K562 treated with DMSO at 1 percent for 48 hours (cell line): ENCODE data around the gene TRIM27. TPM values are rescaled to one million over a fixed set of nuclear protein-coding genes. Genes with fewer than 3 reads are reported as not detected.

Experiments used
- total RNA-seq: library from RNA; unstranded; fragments of 300-600 nt; gene quantifications from 2 replicates; pipeline ENCODE4 v1.2.3, GENCODE V29; 2022; ENCODE audit warnings: low replicate concordance; ENCODE audit errors: extremely low read depth

Gene TRIM27, protein sequence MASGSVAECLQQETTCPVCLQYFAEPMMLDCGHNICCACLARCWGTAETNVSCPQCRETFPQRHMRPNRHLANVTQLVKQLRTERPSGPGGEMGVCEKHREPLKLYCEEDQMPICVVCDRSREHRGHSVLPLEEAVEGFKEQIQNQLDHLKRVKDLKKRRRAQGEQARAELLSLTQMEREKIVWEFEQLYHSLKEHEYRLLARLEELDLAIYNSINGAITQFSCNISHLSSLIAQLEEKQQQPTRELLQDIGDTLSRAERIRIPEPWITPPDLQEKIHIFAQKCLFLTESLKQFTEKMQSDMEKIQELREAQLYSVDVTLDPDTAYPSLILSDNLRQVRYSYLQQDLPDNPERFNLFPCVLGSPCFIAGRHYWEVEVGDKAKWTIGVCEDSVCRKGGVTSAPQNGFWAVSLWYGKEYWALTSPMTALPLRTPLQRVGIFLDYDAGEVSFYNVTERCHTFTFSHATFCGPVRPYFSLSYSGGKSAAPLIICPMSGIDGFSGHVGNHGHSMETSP
- total RNA-seq, result 332 TPM in 1 of 2 replicates, not detected in the other

DNA sequence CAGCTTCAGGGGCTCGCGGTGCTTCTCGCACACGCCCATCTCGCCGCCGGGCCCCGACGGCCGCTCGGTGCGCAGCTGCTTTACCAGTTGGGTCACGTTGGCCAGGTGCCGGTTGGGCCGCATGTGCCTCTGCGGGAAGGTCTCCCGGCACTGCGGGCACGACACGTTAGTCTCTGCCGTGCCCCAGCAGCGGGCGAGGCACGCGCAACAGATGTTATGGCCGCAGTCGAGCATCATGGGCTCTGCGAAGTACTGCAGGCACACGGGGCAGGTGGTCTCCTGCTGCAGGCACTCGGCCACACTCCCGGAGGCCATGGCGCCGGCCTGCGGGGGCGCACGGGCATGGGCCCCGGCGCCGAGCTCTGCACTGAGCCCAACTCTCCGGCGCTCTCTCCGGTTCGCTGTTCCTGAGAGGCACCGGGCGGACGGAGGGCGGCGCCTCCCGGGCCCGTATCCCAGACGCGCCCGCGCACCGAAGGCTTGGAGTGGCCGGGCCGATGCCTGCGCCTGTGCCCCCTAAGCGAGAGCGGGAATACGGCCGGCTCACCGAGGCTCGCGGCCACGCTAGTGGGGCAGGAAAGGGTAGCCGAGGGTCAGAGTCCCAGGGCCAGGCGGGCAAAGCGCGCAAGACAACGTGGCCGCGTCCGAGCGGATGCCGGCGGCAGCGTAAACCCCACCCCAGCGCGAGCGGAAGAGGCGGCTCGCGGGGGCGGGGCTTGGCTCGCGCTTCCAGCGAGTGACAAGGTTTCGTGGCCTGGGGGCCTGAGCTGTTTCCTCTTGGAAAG lies at the start of gene TRIM27:
Gene TRIM27 (minus strand): TSS at position 668 of the 785 bp plus-strand sequence. CDS start 353 bp downstream, at position 315.

Other genes starting within 250 kb of the TRIM27 start
- gene ZNF311, start 81.3 kb upstream of the TRIM27 start, total RNA-seq, result not detected in 2 replicates
- not detected in 2 replicates for gene OR2W1, start 121.2 kb upstream of the TRIM27 start, total RNA-seq
- not detected in 2 replicates for gene OR2B3, start 163.3 kb upstream of the TRIM27 start, total RNA-seq
- not detected in 2 replicates for gene OR2J1, start 175.5 kb upstream of the TRIM27 start, total RNA-seq
- not detected in 2 replicates for gene OR2J3, start 184.1 kb upstream of the TRIM27 start, total RNA-seq
- gene OR2J2, start 246.9 kb upstream of the TRIM27 start, total RNA-seq, result not detected in 2 replicates